ENCODE results near the gene PCA3. TPM values are rescaled to one million over a fixed set of nuclear protein-coding genes. Genes with fewer than 3 reads are reported as not detected.

The PCA3 gene
- total and polyA plus RNA-seq, 2 donors (not counting 3 experiments of a cell fraction or from before 2014, with no cell fraction given), result 0.86 to 2.5 TPM

DNA sequence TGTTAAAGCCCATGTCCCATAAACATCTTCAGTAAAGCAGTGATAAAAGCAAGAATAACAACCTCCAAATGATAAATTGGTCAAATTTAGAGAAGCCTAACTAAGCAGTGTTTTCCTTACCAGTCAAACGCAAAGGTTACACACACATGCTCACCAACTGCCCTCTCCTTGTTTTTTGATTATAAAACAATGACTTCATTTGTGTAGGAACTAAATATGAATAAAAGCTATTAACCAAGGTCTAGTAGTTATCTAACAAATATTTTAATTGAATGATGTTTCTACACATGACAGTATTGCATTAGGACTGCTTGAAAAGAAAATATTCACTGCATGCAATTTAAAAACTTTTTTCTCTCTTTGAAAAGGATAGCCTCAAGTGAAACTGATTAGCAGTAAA, 36.7 kb downstream of the PCA3 start:
- Histone ChIP-seq H3K4me3 (replicated peaks in 1 of 3; ENCODE audit: insufficient read depth in 1 of 3, low read depth in 1 of 3, low read length in 3 of 3) (no peak overlapping the region), H2AFZ (ENCODE audit: low read depth, low read length) (no peak overlapping the region), H3K79me2 (ENCODE audit: control insufficient read depth, insufficient read depth, low read length) (no peaks in the 10 kb centered on the region), H3K27ac (ENCODE audit: insufficient read depth, low read depth, low read length) (no peak overlapping the region), H3K4me2 (ENCODE audit: insufficient read depth, low read length) (no peak overlapping the region), H4K20me1 (replicated peaks; ENCODE audit: control insufficient read depth, extremely low read depth, insufficient read depth, low read length) (no peaks in the 10 kb centered on the region), H3K9ac (replicated peaks; ENCODE audit: extremely low read depth, insufficient read depth, low read length) (no peak overlapping the region), H3K36me3 (ENCODE audit: control insufficient read depth in 2 of 2, extremely low read depth in 1 of 2, insufficient read depth in 2 of 2, low read length in 2 of 2) (no peaks in the 10 kb centered on the region), H3K9me1 (replicated peaks; ENCODE audit: control insufficient read depth, extremely low read depth, insufficient read depth, low read length) (no peaks in the 10 kb centered on the region), H3K9me3 (replicated peaks; ENCODE audit: control insufficient read depth, insufficient read depth, low read length) (no peaks in the 10 kb centered on the region), H3K4me1 (ENCODE audit: control insufficient read depth, extremely low read depth, insufficient read depth, low read length) (no peaks in the 10 kb centered on the region), H3K27me3 (ENCODE audit: control insufficient read depth in 2 of 2, insufficient read depth in 2 of 2, low read length in 2 of 2) (peaks cover 4 to 16% of the 10 kb centered on the region in 2 experiments)
- CTCF ChIA-PET, result interaction anchor here (1.0 to 2.1 kb wide), 2 partner anchors 9 kb away, joined by 3 to 7 read pairs; no protein-coding TSS in a partner anchor
- TF ChIP-seq, protein P1, sequence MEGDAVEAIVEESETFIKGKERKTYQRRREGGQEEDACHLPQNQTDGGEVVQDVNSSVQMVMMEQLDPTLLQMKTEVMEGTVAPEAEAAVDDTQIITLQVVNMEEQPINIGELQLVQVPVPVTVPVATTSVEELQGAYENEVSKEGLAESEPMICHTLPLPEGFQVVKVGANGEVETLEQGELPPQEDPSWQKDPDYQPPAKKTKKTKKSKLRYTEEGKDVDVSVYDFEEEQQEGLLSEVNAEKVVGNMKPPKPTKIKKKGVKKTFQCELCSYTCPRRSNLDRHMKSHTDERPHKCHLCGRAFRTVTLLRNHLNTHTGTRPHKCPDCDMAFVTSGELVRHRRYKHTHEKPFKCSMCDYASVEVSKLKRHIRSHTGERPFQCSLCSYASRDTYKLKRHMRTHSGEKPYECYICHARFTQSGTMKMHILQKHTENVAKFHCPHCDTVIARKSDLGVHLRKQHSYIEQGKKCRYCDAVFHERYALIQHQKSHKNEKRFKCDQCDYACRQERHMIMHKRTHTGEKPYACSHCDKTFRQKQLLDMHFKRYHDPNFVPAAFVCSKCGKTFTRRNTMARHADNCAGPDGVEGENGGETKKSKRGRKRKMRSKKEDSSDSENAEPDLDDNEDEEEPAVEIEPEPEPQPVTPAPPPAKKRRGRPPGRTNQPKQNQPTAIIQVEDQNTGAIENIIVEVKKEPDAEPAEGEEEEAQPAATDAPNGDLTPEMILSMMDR (IDR thresholded peaks at IDR 0.05; ENCODE audit: extremely low read depth in 1 of 2, insufficient read depth in 1 of 2, low read depth in 1 of 2, low read length in 2 of 2), result no peak
- TF ChIP-seq, protein P2, sequence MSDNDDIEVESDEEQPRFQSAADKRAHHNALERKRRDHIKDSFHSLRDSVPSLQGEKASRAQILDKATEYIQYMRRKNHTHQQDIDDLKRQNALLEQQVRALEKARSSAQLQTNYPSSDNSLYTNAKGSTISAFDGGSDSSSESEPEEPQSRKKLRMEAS (IDR thresholded peaks at IDR 0.05; ENCODE audit: insufficient read depth, insufficient read length), result no peak
- TF ChIP-seq GATA2 (IDR thresholded peaks at IDR 0.05; ENCODE audit: insufficient read depth, insufficient read length, low read depth, low read length) (no peak), MYC (IDR thresholded peaks at IDR 0.05; ENCODE audit: low read depth, low read length) (no peak), POLR2AphosphoS5 (IDR thresholded peaks at IDR 0.05; ENCODE audit: insufficient read depth, low read depth, low read length) (no peak), EZH2 (IDR thresholded peaks at IDR 0.05; ENCODE audit: borderline replicate concordance, low read depth, low read length, severe bottlenecking) (no peak), JUN (IDR thresholded peaks at IDR 0.05; ENCODE audit: borderline replicate concordance, insufficient read depth, insufficient read length, low read depth) (no peak), FOS (IDR thresholded peaks at IDR 0.05; ENCODE audit: borderline replicate concordance, insufficient read depth, low read length) (no peak), POLR2A (IDR thresholded peaks at IDR 0.05; ENCODE audit: low read depth, low read length) (no peak)
- POLR2A ChIA-PET, result no interaction called here
- dilution Hi-C loops (cut with MboI; ENCODE audit: extremely low pct_ligation_motif_present, low sequenced_read_pairs), result no loop called here
- intact Hi-C loops (cut with micrococcal nuclease), result no loop called here
- no TSS peak for BruUV-seq (replicated peaks)
- FAIRE-seq (no peak), DNase-seq (ENCODE audit: low read depth, low spot score) (no peak)

All from endothelial cell of umbilical vein (primary cell).